ENCODE data around the gene PLCB1. TPM values are rescaled to one million over a fixed set of nuclear protein-coding genes. Genes with fewer than 3 reads are reported as not detected.

PLCB1 gene
- polyA plus RNA-seq, 1 experiment, result 13.5 TPM

- Histone ChIP-seq H3K27me3 (ENCODE audit: control insufficient read depth, insufficient read depth, low read length) (no peaks in the 10 kb centered on the region), H3K36me3 (ENCODE audit: control insufficient read depth, insufficient read depth, low read length) (no peaks in the 10 kb centered on the region), H3K4me3 (ENCODE audit: low read depth, low read length) (no peak overlapping the region)
- no peak for DNase-seq (ENCODE audit: low read depth)
- no peak for TF ChIP-seq CTCF (IDR thresholded peaks at IDR 0.05; ENCODE audit: insufficient read depth, low read depth, low read length)
- ChIA-PET CTCF (interaction anchor here (0.7 kb wide), 1 partner anchor 106 kb away, joined by 3 read pairs; no protein-coding TSS in a partner anchor), POLR2A (no interaction called here)
Measured at GRCh38 chr20:8524101-8525016, 392.3 kb downstream of the PLCB1 start.

- H3K36me3 ChIP-seq (ENCODE audit: control insufficient read depth, insufficient read depth, low read length), result no peaks in the 10 kb centered on the region
- CTCF ChIA-PET, result interaction anchor here (0.7 kb wide), 1 partner anchor 107 kb away, joined by 3 read pairs; no protein-coding TSS in a partner anchor
- H3K27me3 ChIP-seq (ENCODE audit: control insufficient read depth, insufficient read depth, low read length), result no peaks in the 10 kb centered on the region
- DNase-seq (ENCODE audit: low read depth), result no peak
- TF ChIP-seq CTCF (IDR thresholded peaks at IDR 0.05; ENCODE audit: insufficient read depth, low read depth, low read length), result no peak
- no peak overlapping the region for H3K4me3 ChIP-seq (ENCODE audit: low read depth, low read length)
- POLR2A ChIA-PET, result no interaction called here
Measured at GRCh38 chr20:8525017-8525343, 392.9 kb downstream of the PLCB1 start.

GRCh38 chr20:8526610-8527009 is 394.5 kb downstream of the PLCB1 start:
- Histone ChIP-seq H3K36me3 (ENCODE audit: control insufficient read depth, insufficient read depth, low read length) (no peaks in the 10 kb centered on the region), H3K27me3 (ENCODE audit: control insufficient read depth, insufficient read depth, low read length) (no peaks in the 10 kb centered on the region), H3K4me3 (ENCODE audit: low read depth, low read length) (no peak overlapping the region)
- POLR2A ChIA-PET, result no interaction called here
- DNase-seq (ENCODE audit: low read depth), result no peak
- TF ChIP-seq CTCF (IDR thresholded peaks at IDR 0.05; ENCODE audit: insufficient read depth, low read depth, low read length), result no peak
- CTCF ChIA-PET, result interaction anchor here (0.7 to 0.9 kb wide), 2 partner anchors 193 to 195 kb away, joined by 3 to 5 read pairs; no protein-coding TSS in a partner anchor

- ChIA-PET POLR2A (no interaction called here), CTCF (no interaction called here)
- no peak for DNase-seq (ENCODE audit: low read depth)
- no peaks in the 10 kb centered on the region for H3K27me3 ChIP-seq (ENCODE audit: control insufficient read depth, insufficient read depth, low read length)
- H3K4me3 ChIP-seq (ENCODE audit: low read depth, low read length), result no peak overlapping the region
- H3K36me3 ChIP-seq (ENCODE audit: control insufficient read depth, insufficient read depth, low read length), result no peaks in the 10 kb centered on the region
- TF ChIP-seq CTCF (IDR thresholded peaks at IDR 0.05; ENCODE audit: insufficient read depth, low read depth, low read length), result no peak
Measured at GRCh38 chr20:8527998-8528723, 396.1 kb downstream of the PLCB1 start.

GRCh38 chr20:8530022-8530421 is 398.0 kb downstream of the PLCB1 start:
- POLR2A ChIA-PET, result interaction anchor here (0.7 kb wide), 1 partner anchor 8 kb away, joined by 4 read pairs; no protein-coding TSS in a partner anchor
- no peak overlapping the region for H3K4me3 ChIP-seq (ENCODE audit: low read depth, low read length)
- H3K27me3 ChIP-seq (ENCODE audit: control insufficient read depth, insufficient read depth, low read length), result no peaks in the 10 kb centered on the region
- CTCF ChIA-PET, result interaction anchor here (1.4 kb wide), 1 partner anchor 191 kb away, joined by 5 read pairs; no protein-coding TSS in a partner anchor
- no peaks in the 10 kb centered on the region for H3K36me3 ChIP-seq (ENCODE audit: control insufficient read depth, insufficient read depth, low read length)
- DNase-seq (ENCODE audit: low read depth), result no peak
- no peak for TF ChIP-seq CTCF (IDR thresholded peaks at IDR 0.05; ENCODE audit: insufficient read depth, low read depth, low read length)

All from BJ (cell line).